Measurements from ENCODE around the gene TRAF3.

The TRAF3 gene

DNA sequence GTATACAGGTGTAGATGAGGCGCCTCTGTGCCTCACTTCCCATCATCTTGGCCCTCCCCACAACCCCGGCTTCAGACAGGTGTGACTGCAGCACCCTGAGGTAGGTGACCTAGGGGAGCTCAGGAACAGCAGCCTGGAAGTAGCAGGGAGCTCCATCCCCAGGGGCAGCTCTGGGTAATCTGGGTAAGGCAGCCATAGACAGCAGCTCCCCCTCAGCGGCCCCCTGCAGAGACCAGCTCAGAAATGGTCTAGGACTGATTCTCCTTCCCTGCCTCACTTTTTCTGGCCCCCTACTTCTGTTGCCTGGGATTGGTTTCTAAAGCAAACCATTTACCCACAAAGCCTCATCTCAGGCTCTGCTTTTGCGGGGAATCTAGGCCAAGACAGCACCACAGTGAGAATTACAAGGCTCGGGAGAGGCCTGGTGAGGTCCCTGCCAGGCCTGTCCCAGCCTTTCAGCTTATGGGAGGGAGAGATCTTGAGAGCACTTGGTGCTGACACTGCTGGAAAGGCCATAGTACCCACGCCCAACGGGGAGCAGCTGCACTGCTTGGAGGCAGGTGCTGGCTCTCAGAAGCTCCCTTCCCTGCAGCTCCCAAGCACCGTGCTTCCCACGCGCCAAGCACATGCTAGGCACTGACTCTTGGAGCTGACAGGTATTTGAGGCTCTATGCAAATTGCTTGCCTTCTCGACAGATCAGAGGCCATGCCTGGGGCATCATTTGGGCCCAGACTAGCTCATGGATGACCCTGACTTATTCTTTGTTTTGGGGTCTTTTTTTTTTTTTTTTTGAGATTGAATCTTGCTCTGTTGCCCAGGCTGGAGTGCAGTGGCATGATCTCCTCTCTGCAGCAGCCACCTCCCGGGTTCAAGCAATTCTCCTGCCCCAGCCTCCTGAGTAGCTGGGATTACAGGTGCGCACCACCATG lies 45.1 kb upstream of the TRAF3 start:
- no peak overlapping the region for H3K4me3 ChIP-seq (ENCODE audit: control insufficient read depth, low read depth, low read length)
- TF ChIP-seq, protein P1, sequence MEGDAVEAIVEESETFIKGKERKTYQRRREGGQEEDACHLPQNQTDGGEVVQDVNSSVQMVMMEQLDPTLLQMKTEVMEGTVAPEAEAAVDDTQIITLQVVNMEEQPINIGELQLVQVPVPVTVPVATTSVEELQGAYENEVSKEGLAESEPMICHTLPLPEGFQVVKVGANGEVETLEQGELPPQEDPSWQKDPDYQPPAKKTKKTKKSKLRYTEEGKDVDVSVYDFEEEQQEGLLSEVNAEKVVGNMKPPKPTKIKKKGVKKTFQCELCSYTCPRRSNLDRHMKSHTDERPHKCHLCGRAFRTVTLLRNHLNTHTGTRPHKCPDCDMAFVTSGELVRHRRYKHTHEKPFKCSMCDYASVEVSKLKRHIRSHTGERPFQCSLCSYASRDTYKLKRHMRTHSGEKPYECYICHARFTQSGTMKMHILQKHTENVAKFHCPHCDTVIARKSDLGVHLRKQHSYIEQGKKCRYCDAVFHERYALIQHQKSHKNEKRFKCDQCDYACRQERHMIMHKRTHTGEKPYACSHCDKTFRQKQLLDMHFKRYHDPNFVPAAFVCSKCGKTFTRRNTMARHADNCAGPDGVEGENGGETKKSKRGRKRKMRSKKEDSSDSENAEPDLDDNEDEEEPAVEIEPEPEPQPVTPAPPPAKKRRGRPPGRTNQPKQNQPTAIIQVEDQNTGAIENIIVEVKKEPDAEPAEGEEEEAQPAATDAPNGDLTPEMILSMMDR (IDR thresholded peaks at IDR 0.05; ENCODE audit: control insufficient read depth, insufficient read depth, low read depth, low read length, missing control alignments): no peak
- no peak for DNase-seq (ENCODE audit: low read depth)

GRCh38 chr14:102732924-102733323 lies 44.3 kb upstream of the TRAF3 start:
- H3K4me3 ChIP-seq (ENCODE audit: control insufficient read depth, low read depth, low read length): no peak overlapping the region
- TF ChIP-seq, protein P1 (IDR thresholded peaks at IDR 0.05; ENCODE audit: control insufficient read depth, insufficient read depth, low read depth, low read length, missing control alignments): no peak
- no peak for DNase-seq (ENCODE audit: low read depth)

DNA sequence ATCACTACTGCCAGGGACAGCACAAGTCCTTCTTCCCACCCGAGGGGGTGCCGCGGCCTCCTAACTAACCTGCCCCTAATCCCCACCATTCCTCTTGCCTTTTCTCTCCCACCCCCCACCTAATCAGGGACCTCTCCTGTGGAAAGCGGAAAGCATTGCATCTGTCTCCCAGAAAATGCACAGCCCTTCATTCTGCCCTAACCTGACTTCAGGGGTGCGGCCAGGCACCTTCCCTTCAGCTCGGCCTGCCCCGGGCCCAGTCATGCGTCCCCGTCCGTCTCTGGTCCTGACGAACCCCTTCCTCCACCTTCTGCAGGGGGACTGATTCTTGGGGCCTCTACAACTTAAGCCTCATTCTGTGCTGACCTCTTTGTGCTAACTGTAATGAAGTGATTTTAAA lies 43.9 kb upstream of the TRAF3 start:
- TF ChIP-seq, protein P1 (IDR thresholded peaks at IDR 0.05; ENCODE audit: control insufficient read depth, insufficient read depth, low read depth, low read length, missing control alignments): no peak
- H3K4me3 ChIP-seq (ENCODE audit: control insufficient read depth, low read depth, low read length): no peak overlapping the region
- no peak for DNase-seq (ENCODE audit: low read depth)

GRCh38 chr14:102734436-102734835 lies 42.8 kb upstream of the TRAF3 start:
- no peak for DNase-seq (ENCODE audit: low read depth)
- no peak overlapping the region for H3K4me3 ChIP-seq (ENCODE audit: control insufficient read depth, low read depth, low read length)
- TF ChIP-seq, protein P1 (IDR thresholded peaks at IDR 0.05; ENCODE audit: control insufficient read depth, insufficient read depth, low read depth, low read length, missing control alignments): no peak

DNA sequence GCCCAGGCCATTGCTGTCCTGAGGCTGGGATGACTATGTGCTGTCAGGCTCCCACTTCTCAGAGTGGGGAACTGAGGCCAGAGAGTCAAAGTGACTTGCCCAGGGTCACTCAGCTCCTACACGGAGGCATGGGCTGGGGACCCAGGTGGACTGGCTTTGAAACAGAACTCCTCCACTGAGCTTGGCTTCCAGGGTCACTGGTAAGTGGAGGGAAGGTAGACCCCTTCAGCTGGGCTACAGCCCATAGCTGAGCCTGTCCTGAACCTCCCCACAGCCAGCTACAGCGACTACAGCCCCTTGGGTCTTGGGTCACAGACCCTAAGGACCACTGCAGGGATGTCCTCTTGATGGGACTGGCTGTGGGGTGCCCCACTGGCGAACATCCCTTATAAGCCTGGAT lies 40.3 kb upstream of the TRAF3 start:
- DNase-seq (ENCODE audit: low read depth): no peak
- TF ChIP-seq, protein P1 (IDR thresholded peaks at IDR 0.05; ENCODE audit: control insufficient read depth, insufficient read depth, low read depth, low read length, missing control alignments): no peak
- H3K4me3 ChIP-seq (ENCODE audit: control insufficient read depth, low read depth, low read length): no peak overlapping the region

GRCh38 chr14:102737402-102738372 lies 39.6 kb upstream of the TRAF3 start:
- no peak for DNase-seq (ENCODE audit: low read depth)
- H3K4me3 ChIP-seq (ENCODE audit: control insufficient read depth, low read depth, low read length): no peak overlapping the region
- TF ChIP-seq, protein P1 (IDR thresholded peaks at IDR 0.05; ENCODE audit: control insufficient read depth, insufficient read depth, low read depth, low read length, missing control alignments): no peak

All from AG09309 (cell line).